GM15510 (cell line): ENCODE data around the gene APOBEC3F.

ENCODE experiments used
- POLR2A ChIP-seq: IDR thresholded peaks from 3 replicates; pipeline ENCODE4 v1.6.1; 2011; ENCODE audit warnings: borderline replicate concordance; ENCODE audit not compliant: insufficient read length; ENCODE audit errors: extremely low read depth

APOBEC3F gene

DNA sequence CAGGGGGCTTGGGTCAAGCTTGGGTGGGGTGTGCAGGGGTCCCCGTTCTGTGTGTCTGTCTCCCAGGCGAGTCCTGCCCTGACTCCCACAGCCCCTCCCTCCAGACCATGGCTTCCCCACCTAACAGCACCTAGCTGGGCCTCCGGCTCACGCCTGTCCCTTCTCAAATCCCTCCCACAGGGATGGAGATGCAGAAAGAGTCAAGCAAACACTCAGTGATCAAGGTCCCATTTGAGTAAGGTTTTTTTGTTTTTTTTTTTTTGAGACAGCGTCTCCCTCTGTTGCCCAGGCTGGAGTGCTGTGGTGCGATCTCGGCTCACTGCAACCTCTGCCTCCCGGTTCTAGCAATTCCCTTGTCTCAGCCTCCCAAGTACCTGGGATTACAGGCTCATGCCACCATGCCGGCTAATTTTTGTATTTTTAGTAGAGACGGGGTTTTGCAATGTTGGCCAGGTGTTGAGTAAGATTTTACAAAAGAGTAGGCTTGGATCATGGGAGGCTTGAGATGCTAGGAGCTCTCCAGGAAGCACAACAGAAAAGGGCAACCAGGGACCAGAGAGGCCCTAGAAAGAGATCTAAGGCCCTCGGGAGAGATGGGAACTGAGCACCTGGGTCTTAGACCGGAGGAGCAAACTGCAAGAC lies 14.0 kb upstream of the APOBEC3F start:
- TF ChIP-seq POLR2A = no peak

- no peak for TF ChIP-seq POLR2A
Observed at GRCh38 chr22:39027717-39028116, 12.9 kb upstream of the APOBEC3F start.

DNA sequence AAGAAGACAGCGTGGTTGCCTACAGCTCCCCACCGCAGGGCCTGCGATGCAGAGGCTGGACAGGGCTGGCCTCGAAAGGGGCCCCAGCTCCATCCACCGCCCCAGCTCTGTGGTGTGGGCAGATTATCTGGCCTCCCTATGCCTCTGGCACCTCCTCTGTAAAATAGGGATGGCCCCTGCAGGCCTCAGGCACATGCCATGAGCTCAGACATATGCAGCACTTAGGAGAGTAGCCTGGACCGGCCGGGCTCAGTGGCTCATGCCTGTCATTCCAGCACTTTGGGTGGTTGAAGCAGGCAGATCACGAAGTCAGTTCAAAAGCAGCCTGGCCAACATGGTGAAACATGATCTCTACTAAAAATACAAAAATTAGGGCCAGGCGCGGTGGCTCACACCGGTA lies 12.4 kb upstream of the APOBEC3F start:
- TF ChIP-seq POLR2A = no peak

DNA sequence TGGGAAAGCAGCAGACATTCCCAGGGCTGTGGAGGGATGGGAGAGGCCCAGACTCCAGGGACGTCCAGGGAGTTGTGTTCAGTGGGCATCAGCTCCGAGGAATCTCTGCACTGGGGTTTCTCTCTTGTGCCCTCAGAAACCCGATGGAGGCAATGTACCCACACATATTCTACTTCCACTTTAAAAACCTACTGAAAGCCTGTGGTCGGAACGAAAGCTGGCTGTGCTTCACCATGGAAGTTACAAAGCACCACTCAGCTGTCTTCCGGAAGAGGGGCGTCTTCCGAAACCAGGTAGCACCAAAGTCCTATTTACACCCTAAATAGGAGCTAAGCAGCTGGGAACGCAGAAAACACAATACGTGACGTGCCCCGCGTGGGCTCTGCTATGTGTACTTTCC lies 11.4 kb upstream of the APOBEC3F start:
- TF ChIP-seq POLR2A = no peak

DNA sequence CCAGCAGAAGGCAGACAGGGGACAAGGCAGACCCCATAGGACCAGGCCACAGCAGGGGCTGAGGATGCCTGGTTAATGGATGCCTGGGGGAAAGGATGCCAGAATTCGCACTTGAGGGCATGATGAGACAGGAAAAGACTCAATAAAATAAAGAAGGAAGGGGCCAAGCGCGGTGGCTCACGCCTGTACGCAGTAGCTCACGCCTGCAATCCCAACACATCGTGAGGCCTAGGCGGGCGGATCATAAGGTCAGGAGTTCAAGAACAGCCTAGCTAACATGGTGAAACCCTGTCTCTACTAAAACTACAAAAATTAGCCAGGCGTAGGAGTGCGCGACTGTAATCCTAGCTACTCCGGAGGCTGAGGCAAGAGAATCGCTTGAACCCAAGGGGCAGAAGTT lies 10.0 kb upstream of the APOBEC3F start:
- TF ChIP-seq POLR2A = no peak

DNA sequence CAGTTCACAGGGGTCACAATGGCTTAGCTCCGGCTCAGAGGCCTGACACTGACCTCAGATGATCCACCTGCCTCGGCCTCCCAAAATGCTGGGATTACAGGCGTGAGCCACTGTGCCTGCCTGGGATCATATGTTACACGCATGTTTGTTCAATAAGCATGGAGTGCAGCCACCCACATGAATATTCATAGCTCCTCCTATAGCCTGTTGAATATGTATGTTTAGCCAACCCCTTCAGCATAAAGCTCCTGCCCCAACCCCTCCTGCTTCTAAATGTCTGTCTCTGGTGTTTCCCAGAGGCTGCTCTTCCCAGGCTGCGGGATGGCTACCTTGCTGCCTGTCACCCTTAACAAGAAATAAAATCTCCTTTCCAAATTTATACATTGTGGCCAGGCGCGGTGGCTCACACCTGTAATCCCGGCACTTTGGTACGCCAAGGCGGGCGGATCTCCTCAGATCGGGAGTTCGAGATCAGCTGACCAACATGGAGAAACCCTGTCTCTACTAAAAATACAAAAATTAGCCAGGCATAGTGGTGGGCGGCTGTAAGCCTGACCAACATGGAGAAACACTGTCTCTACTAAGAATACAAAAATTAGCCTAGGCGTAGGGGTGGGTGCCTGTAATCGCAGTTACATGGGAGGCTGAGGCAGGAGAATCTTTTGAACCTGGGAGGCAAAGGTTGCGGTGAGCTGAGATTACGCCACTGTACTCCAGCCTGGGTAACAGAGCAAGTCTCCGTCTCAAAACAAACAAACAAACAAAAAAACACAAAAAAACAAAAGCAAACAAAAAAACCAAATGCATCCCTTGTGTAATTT lies 1.1 kb upstream of the APOBEC3F start:
- no peak for TF ChIP-seq POLR2A

DNA sequence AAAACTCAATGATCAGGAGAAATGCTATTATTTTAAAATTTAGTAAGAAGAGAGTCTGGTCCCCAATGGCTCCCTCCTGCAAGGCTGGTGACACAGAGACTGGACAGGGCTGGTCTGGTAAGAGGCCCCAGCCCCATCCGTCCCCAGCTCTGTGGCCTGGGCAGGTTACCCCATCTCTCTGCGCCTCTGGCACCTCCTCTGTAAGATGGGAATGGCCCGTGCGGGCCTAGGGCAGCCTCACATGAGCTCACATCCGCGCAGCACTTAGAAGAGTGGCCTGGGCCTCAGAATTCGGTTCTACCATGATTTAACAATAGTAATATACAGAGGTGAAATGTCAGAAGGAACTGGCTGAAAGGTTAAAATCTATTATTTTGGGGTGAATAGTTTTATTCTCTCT lies 1.2 kb downstream of the APOBEC3F start:
- no peak for TF ChIP-seq POLR2A

DNA sequence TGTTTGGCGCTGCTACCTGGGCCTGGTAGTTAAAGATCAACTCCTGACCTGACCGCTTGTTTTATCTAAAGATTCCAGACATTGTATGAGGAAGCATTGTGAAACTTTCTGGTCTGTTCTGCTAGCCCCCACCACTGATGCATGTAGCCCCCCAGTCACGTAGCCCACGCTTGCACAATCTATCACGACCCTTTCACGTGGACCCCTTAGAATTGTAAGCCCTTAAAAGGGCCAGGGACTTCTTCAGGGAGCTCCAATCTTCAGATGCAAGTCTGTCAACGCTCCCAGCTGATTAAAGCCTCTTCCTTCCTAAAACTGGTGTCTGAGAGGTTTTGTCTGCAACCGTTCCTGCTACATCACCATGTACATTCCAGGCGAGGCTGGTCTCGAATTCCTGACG lies 15.0 kb downstream of the APOBEC3F start:
- TF ChIP-seq POLR2A = no peak

GRCh38 chr22:39066442-39067276 lies 26.0 kb downstream of the APOBEC3F start:
- TF ChIP-seq POLR2A = peak; percentile 45

DNA sequence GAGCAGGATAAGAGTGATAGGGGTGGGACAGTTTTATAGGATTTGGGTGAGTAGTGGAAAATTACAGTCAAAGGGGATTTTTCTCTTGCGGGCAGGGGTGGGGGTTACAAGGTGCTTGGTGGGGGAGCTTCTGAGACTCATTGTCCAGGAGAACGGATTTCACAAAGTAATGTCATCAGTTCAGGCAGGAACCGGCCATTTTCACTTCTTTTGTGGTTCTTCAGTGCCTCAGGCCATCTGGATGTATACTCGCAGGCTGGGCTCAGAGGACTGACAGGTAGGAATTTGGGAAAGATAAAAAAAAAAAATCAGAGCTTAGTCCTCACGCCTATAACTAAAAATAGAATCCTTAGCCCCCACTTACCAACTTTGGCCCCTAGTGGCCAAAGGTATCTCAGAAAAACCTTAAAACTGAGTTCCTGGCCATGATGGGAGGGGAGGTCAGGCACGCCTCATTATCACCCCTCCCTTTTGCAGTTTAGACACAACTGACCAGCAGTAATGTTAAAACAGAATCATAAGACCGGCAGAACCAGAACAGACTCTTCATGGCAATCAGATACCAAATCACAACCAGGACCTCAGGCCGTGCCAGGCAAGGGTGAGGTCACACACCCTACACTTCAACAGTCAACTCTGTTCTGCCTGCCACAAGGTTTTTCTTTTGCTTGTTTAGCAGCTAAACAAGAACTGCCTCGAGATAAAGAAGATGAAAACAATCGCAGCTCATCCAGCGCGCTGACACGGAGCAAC lies 27.5 kb downstream of the APOBEC3F start:
- TF ChIP-seq POLR2A = no peak

DNA sequence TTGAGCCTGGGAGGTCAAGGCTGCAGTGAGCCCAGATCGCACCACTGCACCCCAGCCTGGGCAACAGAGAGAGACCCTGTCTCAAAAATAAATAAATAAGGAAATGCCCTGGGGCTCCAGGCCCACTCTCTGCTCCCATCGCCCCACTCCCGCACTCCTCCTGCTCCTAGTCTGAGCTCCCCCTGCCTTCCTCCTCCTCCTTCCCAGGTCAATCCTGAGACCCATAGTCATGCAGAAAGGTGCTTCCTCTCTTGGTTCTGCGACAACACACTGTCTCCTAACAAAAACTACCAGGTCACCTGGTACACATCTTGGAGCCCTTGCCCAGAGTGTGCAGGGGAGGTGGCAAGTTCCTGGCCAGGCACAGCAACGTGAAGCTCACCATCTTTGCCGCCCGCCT lies 29.5 kb downstream of the APOBEC3F start:
- no peak for TF ChIP-seq POLR2A

GRCh38 chr22:39073981-39074380 lies 33.3 kb downstream of the APOBEC3F start:
- TF ChIP-seq POLR2A = no peak

- peak; percentile 28 for TF ChIP-seq POLR2A
Observed at GRCh38 chr22:39077026-39077840, 36.6 kb downstream of the APOBEC3F start, which contains the start of gene APOBEC3G. TSS of gene APOBEC3G (plus strand) at chr22:39077275. CDS start at chr22:39077362, 87 bp downstream.

DNA sequence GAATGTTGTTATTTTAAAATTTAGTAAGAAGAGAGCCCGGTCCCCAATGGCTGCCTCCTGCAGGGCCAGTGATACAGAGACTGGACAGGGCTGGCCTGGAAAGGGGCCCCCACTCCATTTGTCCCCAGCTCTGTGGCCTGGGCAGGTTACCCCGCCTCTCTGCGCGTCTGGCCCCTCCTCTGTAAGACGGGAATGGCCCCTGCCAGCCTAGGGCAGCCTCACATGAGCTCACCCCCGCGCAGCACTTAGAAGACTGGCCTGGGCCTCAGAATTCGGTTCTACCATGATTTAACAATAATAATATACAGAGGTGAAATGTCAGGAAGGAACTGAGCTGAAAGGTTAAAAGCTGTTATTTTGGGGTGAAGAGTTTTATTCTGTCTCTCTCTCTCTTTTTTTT lies 37.7 kb downstream of the APOBEC3F start:
- TF ChIP-seq POLR2A = no peak

GRCh38 chr22:39080052-39080762 lies 39.5 kb downstream of the APOBEC3F start:
- TF ChIP-seq POLR2A = no peak
